Medulla oblongata (tissue), 1 donor: ENCODE results near the gene LRATD1.

Experiments
- DNase-seq: peaks from one replicate; pipeline ENCODE4 v3.0.0-alpha.2; 2015; ENCODE audit errors: extremely low spot score

LRATD1 gene

GRCh38 chr2:14633461-14634181, 1.1 kb downstream of the LRATD1 start:
- no peak for DNase-seq

- no peak for DNase-seq
Observed at GRCh38 chr2:14634182-14634488, 1.6 kb downstream of the LRATD1 start.

GRCh38 chr2:14634489-14635390, 2.2 kb downstream of the LRATD1 start:
- DNase-seq = peak; percentile 72

- peak; percentile 76 for DNase-seq
Observed at GRCh38 chr2:14635391-14635871, 2.9 kb downstream of the LRATD1 start.

GRCh38 chr2:14638488-14638887, 6.0 kb downstream of the LRATD1 start:
- no peak for DNase-seq

- DNase-seq = no peak
Observed at GRCh38 chr2:14641116-14641515, 8.6 kb downstream of the LRATD1 start.

- no peak for DNase-seq
Observed at GRCh38 chr2:14642499-14642898, 10.0 kb downstream of the LRATD1 start.

GRCh38 chr2:14647714-14648113, 15.2 kb downstream of the LRATD1 start:
- DNase-seq = no peak

GRCh38 chr2:14650066-14650465, 17.5 kb downstream of the LRATD1 start:
- DNase-seq = no peak

GRCh38 chr2:14654835-14655282, 22.3 kb downstream of the LRATD1 start:
- DNase-seq = peak; percentile 21

- DNase-seq = no peak
Observed at GRCh38 chr2:14656146-14656545, 23.6 kb downstream of the LRATD1 start.

- DNase-seq = no peak
Observed at GRCh38 chr2:14661163-14661562, 28.6 kb downstream of the LRATD1 start.

- peak; percentile 37 for DNase-seq
Observed at GRCh38 chr2:14673351-14673875, 40.9 kb downstream of the LRATD1 start.

GRCh38 chr2:14675489-14675888, 43.0 kb downstream of the LRATD1 start:
- DNase-seq = no peak

- no peak for DNase-seq
Observed at GRCh38 chr2:14676371-14676770, 43.9 kb downstream of the LRATD1 start.

- DNase-seq = no peak
Observed at GRCh38 chr2:14677039-14677438, 44.5 kb downstream of the LRATD1 start.

GRCh38 chr2:14678761-14679160, 46.2 kb downstream of the LRATD1 start:
- no peak for DNase-seq

GRCh38 chr2:14681608-14682007, 49.1 kb downstream of the LRATD1 start:
- no peak for DNase-seq
